Thoracic aorta (tissue), 2 donors: Measurements from ENCODE around the gene OLFML3. TPM values are rescaled to one million over a fixed set of nuclear protein-coding genes. Genes with fewer than 3 reads are reported as not detected.

Experiments used
- ATAC-seq: fragments of 150-250 bp; one replicate; pipeline ENCODE4 v1.8.0; 2017; ENCODE audit warnings: low read depth; ENCODE audit not compliant: insufficient number of reproducible peaks, low FRiP score
- DNase-seq: peaks from one replicate; pipeline ENCODE4 v3.0.0-alpha.2; 2020; ENCODE audit warnings: low spot score
- H3K27ac ChIP-seq, 2 donors: fragments of 200-600 bp; sonication (generic); 1 replicate in 1 of 2; 2 replicates in 1 of 2; pipeline ENCODE4 v1.5.1; 2016; ENCODE audit warnings: mild to moderate bottlenecking in 2 of 2, moderate library complexity in 2 of 2
- H3K27me3 ChIP-seq: fragments of 200-600 bp; sonication (generic); replicated peaks from 2 replicates; pipeline ENCODE4 v1.6.0; 2016; ENCODE audit warnings: mild to moderate bottlenecking; ENCODE audit not compliant: insufficient read depth
- H3K36me3 ChIP-seq: fragments of 200-600 bp; sonication (generic); one replicate; pipeline ENCODE4 v1.5.1; 2016
- H3K4me1 ChIP-seq, 2 donors: fragments of 200-600 bp; sonication (generic); 1 replicate in 1 of 2; 2 replicates in 1 of 2; pipeline versions ENCODE4 v1.5.1 to v1.6.0; 2016; ENCODE audit warnings: low read depth in 2 of 2, mild to moderate bottlenecking in 1 of 2; ENCODE audit not compliant: control insufficient read depth in 1 of 2
- H3K4me3 ChIP-seq: fragments of 200-600 bp; sonication (generic); 2 replicates; pipeline ENCODE4 v1.5.1; 2016; ENCODE audit warnings: mild to moderate bottlenecking
- H3K9me3 ChIP-seq: fragments of 200-600 bp; sonication (generic); 2 replicates; pipeline ENCODE4 v1.5.1; 2016
- CTCF ChIP-seq: fragments of 200-600 bp; sonication (generic); IDR thresholded peaks from one replicate; pipeline ENCODE4 v1.5.1; 2019; ENCODE audit warnings: antibody characterized with exemption
- total RNA-seq, 2 donors: library from RNA; depleted of rRNA; stranded (reverse); fragments of >200 nt; gene quantifications; one replicate each; pipeline versions ENCODE4 v1.1.0 to v1.2.3, GENCODE V29; 2016

Gene OLFML3
- total RNA-seq, 2 donors from 2014 or later: 56.0 to 63.9 TPM

GRCh38 chr1:113934006-113934405, 45.3 kb upstream of the OLFML3 start:
- H3K4me1 ChIP-seq: peaks cover 30 to 44% of the 10 kb centered on the region in 2 donors
- DNase-seq: no peak
- H3K36me3 ChIP-seq: no peaks in the 10 kb centered on the region
- no peak overlapping the region for H3K27ac ChIP-seq
- ATAC-seq: no peak
- H3K9me3 ChIP-seq: no peaks in the 10 kb centered on the region
- H3K4me3 ChIP-seq: no peak overlapping the region
- H3K27me3 ChIP-seq: no peaks in the 10 kb centered on the region
- no peak for TF ChIP-seq CTCF

GRCh38 chr1:113934511-113935055, 44.7 kb upstream of the OLFML3 start:
- no peaks in the 10 kb centered on the region for H3K27me3 ChIP-seq
- no peaks in the 10 kb centered on the region for H3K36me3 ChIP-seq
- no peak for DNase-seq
- H3K4me3 ChIP-seq: no peak overlapping the region
- H3K4me1 ChIP-seq: peaks cover 33 to 44% of the 10 kb centered on the region in 2 donors
- no peak overlapping the region for H3K27ac ChIP-seq
- ATAC-seq: no peak
- TF ChIP-seq CTCF: no peak
- no peaks in the 10 kb centered on the region for H3K9me3 ChIP-seq

GRCh38 chr1:113935176-113935575, 44.1 kb upstream of the OLFML3 start:
- peaks cover 33 to 44% of the 10 kb centered on the region in 2 donors for H3K4me1 ChIP-seq
- H3K36me3 ChIP-seq: no peaks in the 10 kb centered on the region
- ATAC-seq (no peak), DNase-seq (no peak)
- no peaks in the 10 kb centered on the region for H3K9me3 ChIP-seq
- TF ChIP-seq CTCF: no peak
- no peak overlapping the region for H3K4me3 ChIP-seq
- no peaks in the 10 kb centered on the region for H3K27me3 ChIP-seq
- H3K27ac ChIP-seq: no peak overlapping the region

GRCh38 chr1:113935970-113936369, 43.3 kb upstream of the OLFML3 start:
- Histone ChIP-seq H3K27ac (no peak overlapping the region), H3K9me3 (no peaks in the 10 kb centered on the region), H3K36me3 (peaks cover 3% of the 10 kb centered on the region), H3K27me3 (no peaks in the 10 kb centered on the region), H3K4me3 (no peak overlapping the region), H3K4me1 (peaks cover 29 to 36% of the 10 kb centered on the region in 2 donors)
- no peak for ATAC-seq
- TF ChIP-seq CTCF: no peak
- DNase-seq: no peak

GRCh38 chr1:113937146-113937545, 42.1 kb upstream of the OLFML3 start:
- peaks cover 7% of the 10 kb centered on the region for H3K36me3 ChIP-seq
- H3K4me3 ChIP-seq: no peak overlapping the region
- peaks cover 22 to 24% of the 10 kb centered on the region in 2 donors for H3K4me1 ChIP-seq
- no peaks in the 10 kb centered on the region for H3K9me3 ChIP-seq
- no peak for ATAC-seq
- DNase-seq: no peak
- no peaks in the 10 kb centered on the region for H3K27me3 ChIP-seq
- TF ChIP-seq CTCF: no peak
- H3K27ac ChIP-seq: no peak overlapping the region
